HG02610 (cell line): ENCODE results near the gene MRPL36.
"Not testable (repeated sequence)": the region's sequence is repeated elsewhere in the genome, so short reads cannot be mapped to it uniquely, and the experiment has no call there.

Experiments used
- ATAC-seq: cut with Tn5 transposase; IDR thresholded peaks from one replicate; pipeline ENCODE4 v1.9.1; 2021; ENCODE audit warnings: mild to moderate bottlenecking, moderate library complexity; ENCODE audit not compliant: unreplicated experiment

MRPL36 gene

DNA sequence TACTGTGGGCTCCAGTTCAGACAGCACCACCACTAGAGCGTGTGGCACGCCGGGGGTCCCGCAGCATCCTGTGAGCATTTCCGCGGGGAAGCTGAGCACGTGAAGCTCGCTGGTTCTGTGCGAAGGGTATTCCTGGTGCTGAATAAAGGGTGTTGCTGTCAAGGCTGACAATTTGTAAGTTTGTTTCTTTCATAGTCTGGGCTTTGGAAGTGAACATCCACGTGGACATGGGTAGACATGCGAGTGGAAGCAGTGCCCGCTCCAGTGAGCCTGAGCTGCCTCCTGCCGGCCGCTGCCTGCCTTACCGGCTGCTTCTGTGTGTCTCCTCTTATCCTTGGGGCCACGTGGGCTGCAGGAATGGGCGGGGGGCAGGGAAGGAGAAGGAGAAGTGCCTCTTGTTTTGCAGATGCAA, 16.2 kb upstream of the MRPL36 start:
- ATAC-seq, result no peak

DNA sequence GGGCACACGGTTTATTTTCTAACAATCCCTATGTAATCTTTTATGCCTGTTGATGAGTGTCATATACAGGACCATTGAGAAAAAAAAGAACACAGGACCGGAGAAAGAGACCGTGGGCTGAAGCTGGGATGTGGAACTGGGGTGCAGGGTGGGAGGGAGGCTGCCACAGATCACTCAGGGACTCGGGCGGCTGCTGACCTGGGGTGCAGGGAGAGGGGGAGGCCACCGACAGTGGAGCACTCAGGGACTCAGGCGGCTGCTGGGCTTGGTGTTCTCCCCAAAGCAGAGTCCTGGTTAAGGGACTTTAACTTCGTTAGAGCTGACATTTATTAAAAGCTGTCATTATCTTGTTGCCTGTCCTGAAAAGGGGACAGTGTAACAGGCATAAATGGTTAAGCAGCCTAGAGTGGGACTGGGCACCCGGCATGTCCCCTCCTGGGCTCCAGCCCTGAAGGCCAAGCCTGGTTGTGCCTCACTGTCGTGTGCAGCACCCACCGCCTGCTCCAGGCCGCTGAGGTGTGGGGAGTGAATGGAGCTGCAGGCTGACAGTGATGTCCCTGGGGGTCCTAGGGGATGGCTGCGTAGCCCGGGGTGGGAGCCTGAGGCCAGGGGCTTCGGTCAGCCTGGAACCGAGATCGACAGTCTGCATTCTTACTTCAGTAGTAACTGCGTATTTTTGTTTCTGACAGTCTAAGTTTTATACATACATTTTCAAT, 15.6 kb upstream of the MRPL36 start:
- ATAC-seq, result no peak

- no peak for ATAC-seq
These were observed 14.8 kb upstream of the MRPL36 start for GRCh38 chr5:1814183-1815020.

GRCh38 chr5:1810581-1811101, 11.0 kb upstream of the MRPL36 start:
- ATAC-seq, result no peak

DNA sequence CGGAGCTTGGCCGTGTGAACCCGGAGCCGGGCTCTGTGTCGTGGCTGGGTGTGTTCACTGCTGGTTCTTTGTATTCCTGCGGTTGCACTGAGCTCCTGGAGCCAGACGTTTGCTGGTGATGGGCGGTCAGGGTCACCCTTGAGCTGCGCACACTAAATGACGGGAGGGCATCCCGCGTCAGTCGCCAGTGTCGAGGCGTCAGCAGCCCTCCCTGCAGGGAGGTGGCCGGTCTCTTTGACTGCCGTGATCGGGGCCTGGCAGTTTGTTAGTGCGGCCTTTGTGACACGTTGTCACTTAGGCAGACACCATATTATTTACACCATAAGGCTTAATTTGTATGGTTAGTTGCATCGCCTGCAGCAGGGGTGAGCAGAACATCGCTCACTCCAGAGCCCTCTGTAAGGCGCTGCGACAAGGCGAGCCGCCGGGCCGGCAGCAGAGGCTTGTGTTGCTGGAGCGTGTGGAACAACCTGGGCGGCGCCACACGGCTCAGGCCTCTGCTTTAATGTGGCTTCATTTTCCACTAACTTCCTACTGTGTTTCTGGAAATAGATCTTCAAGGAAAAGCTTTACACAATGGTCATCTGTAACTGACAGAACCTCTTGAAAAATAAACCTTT, 9.9 kb upstream of the MRPL36 start:
- ATAC-seq, result no peak

DNA sequence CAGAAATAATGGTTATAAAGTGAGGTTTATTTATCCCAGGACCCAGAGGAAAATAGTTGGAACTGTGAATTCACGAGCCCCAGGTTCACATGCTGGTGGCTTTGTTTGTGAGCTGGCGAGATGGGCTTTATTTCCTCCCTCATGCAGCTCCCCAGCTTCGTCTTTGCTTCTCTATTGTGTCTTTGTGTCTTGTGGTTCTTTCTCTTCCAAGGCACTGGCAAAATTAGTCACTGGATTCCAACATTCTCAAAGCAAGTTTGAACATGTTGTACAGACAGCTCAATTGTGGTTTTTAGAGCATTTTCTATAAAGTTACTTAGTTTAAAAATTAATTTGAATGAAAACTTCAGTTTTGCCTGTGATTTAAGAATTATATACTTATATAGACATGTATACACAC, 8.8 kb upstream of the MRPL36 start:
- ATAC-seq, result no peak

DNA sequence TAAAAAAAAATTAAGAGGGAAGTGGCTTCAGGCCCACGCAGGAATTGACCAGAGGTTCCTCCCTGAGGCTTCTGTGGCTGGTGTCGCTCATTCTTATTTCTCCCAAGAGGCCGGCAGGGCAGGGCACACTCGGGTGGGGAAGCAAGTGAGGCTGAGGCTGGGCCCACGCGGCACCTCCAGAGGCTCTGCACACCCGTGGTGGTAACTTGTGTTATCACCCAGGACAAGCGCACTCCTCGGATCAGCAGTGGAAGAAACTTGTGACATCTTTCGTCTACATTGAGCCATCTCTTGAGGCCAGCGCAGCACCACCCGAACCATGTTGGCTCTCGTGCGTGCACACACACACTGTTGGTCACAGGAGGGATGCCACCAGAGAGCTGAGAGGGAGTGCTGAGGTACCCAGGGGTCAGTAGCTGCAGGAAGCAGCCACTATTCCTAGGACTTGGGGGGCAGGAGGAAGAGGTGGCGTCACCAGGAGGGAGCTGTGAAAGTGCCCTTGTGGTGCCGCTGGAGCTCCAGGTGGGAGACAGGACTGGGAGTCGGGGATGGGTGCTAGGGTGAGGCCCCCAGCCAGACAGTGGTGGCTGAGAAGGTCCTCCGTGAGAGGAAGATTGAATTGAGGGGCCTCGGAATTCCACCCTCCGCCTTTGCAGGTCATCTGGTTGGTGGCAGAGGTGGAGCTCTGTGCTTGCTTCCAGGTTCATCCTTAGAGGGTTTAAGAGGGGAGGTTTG, 8.0 kb upstream of the MRPL36 start:
- ATAC-seq, result no peak

GRCh38 chr5:1806974-1807373, 7.3 kb upstream of the MRPL36 start:
- ATAC-seq, result no peak

DNA sequence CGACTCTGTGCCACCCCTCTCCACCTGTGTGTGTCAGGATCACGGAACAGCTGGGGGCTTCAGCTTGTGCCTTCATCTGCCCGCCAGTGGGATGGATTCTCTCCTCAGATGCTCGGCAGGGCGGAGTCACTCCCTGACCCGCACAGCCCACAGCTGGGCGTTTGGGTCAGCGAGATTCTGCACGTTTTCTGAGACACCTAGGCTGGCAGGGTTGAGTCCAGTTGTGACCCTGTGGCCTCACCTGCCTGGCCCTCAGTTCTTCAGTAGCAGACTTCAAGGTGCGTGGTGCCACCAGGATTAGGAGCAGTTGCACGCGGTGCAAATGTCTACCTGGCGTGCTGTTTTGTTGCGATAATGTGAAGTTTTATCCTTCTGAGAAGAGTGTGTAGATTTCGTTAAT, 6.6 kb upstream of the MRPL36 start:
- ATAC-seq, result no peak

DNA sequence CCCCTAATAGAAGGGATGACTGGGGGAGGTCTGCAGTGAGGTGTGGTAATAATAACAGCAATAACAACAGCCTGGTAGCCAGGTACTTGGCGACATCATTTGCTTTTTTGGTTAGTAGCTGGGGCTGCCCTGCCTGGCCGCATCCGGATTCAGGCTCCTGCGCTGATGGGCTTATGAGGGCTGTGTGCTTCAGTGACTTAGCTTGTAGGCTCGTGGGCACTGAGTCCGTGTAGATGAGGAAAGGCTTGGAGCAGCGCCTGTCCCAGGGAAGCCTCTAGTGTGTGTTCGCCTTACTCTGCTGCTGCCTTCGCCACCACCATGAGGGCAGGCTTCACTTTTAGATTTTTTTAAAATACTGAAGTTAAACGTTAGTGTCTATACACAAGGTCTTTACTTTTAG, 6.1 kb upstream of the MRPL36 start:
- no peak for ATAC-seq

- no peak for ATAC-seq
These were observed 5.7 kb upstream of the MRPL36 start for GRCh38 chr5:1805326-1805725.

- ATAC-seq, result no peak
These were observed 4.5 kb upstream of the MRPL36 start for GRCh38 chr5:1804001-1804690.

GRCh38 chr5:1803192-1803591, 3.6 kb upstream of the MRPL36 start:
- no peak for ATAC-seq

GRCh38 chr5:1801967-1802295, 2.3 kb upstream of the MRPL36 start:
- ATAC-seq, result no peak

DNA sequence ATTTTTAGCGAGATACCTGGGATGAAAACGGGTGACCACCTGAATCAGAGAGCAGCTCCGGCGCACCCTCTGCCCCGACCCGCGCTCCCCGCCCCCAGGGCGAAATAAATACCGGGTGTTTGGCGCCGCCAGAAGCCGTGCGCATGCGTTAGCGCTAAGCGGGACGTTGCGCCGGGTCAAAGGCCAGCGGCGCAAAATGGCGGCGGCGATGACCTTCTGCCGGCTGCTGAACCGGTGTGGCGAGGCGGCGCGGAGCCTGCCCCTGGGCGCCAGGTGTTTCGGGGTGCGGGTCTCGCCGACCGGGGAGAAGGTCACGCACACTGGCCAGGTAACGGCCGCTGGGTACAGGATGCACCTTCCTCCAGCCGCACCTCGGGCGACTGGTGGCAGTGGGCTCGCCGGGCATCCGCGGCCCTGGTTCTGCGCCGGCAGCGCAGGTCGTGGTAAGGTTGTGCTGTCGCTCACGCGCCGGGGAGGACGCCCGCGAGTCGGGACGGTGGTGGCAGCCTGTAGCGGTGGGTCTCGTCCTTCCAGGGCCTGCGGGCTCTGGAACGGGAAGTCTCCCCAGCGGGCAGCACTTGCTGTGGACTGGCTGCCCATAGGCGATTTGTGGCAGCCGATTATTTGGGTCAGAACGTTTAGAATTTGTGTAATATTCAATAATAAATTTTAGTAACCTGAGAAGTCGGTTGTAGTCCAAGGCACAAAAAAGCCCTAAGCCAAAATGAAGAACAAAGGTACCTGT, 1.8 kb upstream of the MRPL36 start, which contains the start of gene NDUFS6:
Gene NDUFS6 (plus strand): TSS at position 186 of the 745 bp plus-strand sequence. CDS start 11 bp downstream, at position 197.
- peak; percentile 53 for ATAC-seq

DNA sequence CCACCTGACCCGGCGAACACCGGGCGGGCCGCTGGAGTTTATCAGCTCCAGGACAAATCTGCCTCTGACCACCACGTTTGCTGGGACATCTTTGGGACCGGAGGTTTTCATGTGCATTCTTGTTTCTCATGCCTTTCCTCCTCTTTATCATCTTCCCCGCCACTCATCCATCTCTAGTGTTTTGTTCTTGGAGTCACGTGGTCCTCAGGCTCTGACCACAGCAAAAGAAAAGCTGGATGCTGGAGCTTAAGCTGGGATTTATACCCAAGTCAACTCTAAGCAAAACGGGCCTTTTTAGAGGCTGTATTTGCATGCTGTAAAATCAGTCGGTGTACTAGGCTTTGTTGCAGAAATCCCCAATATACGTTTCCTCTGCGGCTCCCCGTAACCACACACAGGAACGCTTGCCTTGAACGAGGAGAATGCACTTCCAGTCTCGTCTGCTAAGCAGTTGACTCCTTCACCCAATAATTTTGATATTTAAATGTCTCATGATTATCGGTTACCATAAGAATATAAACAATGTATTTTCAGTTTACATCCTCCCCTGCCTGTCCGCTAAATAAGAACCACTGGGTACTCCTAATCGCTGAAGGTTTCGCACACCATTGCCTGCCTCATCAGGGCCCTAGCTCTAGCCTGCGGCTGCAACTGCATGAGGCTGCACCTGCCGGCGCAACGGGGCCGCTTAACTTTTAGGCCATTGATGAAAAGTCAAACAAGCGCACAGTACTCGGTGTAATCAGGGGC, 1.0 kb upstream of the MRPL36 start:
- peak; percentile 33 for ATAC-seq

GRCh38 chr5:1799110-1799601, 481 bp downstream of the MRPL36 start:
- peak; percentile 23 for ATAC-seq

- not testable (repeated sequence) for ATAC-seq
These were observed 1.0 kb downstream of the MRPL36 start for GRCh38 chr5:1798589-1798988.

GRCh38 chr5:1797855-1798254, 1.8 kb downstream of the MRPL36 start:
- ATAC-seq, result no peak
